ENCODE measurements around the gene VASP. TPM values are rescaled to one million over a fixed set of nuclear protein-coding genes. Genes with fewer than 3 reads are reported as not detected.

VASP gene
- total and polyA plus RNA-seq, 9 of the 15 experiments (the other 6 are each of a cell fraction or from before 2014, with no cell fraction given) = 16.7 to 261 (median 112) TPM

DNA sequence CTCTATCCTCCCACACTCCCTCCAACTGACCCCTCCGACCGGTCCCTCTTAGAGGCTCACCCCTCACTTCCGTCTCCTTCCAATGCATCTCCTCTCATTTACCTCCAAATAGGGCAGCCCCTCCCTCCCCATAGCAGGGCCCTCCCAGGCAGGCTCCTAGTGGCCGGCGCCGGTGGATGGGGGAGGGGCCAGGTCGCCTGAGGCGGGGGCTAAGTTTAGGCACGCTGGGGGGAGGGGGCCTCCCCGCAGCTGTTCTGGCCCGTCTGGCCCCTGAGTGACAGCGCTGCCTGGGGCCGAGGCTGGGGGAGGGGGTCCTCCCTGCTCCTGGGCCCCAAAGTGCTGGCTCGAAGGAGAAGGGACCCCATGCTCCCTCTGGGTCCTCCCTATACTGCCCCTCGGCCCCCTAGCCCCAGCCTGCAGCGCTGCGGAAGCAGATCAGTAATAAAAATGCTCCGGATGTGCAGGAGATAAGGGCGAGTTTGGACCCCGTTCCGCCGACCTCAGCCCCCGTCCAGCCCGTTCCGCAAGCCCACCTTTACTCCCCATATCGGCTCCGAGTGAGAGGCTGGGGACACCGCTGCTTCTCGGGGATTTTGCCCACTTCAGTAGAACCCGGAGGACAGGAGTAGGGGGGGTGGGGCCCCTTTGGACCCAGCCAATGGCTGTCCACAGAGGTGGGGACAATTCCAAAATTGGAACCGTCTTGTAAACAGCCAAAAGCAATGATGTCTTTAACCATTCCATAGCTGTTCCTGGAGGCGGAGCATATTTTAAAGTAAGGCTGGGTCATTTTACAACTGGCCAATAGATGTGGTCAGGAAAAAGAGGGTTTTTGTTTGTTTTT, 14.4 kb upstream of the VASP start (continued):
- TF ChIP-seq ZBTB17 (CRISPR knock-in tag; IDR thresholded peaks at IDR 0.05) (peak; percentile 69), SMARCE1 (IDR thresholded peaks at IDR 0.05) (peak; percentile 37; the same call in 1 of the 2 replicates), NR2C2 (CRISPR knock-in tag; IDR thresholded peaks at IDR 0.05) (no peak; the same call in 1 of the 2 replicates), NR2C2 (tag; IDR thresholded peaks at IDR 0.05) (peak; percentile 76; the same call in 1 of the 2 replicates), NCOA1 (IDR thresholded peaks at IDR 0.05; ENCODE audit: low read depth) (no peak), ZNF224 (CRISPR knock-in tag; IDR thresholded peaks at IDR 0.05) (no peak), POLR2G (IDR thresholded peaks at IDR 0.05; ENCODE audit: low read depth, low read length) (peak; percentile 81), LEF1 (IDR thresholded peaks at IDR 0.05) (peak; percentile 69), MTA1 (IDR thresholded peaks at IDR 0.05; ENCODE audit: borderline replicate concordance) (no peak), SMAD2 (IDR thresholded peaks at IDR 0.05; ENCODE audit: low read depth, low read length) (no peak), SMC3 (conservative IDR thresholded peaks at IDR 0.05; ENCODE audit: insufficient read depth, low read depth, low read length) (no peak), FOXK1 (CRISPR knock-in tag; IDR thresholded peaks at IDR 0.05; ENCODE audit: borderline replicate concordance) (no peak), WHSC1 (IDR thresholded peaks at IDR 0.05; ENCODE audit: low read length) (no peak), ZNF586 (CRISPR knock-in tag; conservative IDR thresholded peaks at IDR 0.05) (no peak), KLF10 (CRISPR knock-in tag; IDR thresholded peaks at IDR 0.05) (no peak)
- TF ChIP-seq, protein P1, sequence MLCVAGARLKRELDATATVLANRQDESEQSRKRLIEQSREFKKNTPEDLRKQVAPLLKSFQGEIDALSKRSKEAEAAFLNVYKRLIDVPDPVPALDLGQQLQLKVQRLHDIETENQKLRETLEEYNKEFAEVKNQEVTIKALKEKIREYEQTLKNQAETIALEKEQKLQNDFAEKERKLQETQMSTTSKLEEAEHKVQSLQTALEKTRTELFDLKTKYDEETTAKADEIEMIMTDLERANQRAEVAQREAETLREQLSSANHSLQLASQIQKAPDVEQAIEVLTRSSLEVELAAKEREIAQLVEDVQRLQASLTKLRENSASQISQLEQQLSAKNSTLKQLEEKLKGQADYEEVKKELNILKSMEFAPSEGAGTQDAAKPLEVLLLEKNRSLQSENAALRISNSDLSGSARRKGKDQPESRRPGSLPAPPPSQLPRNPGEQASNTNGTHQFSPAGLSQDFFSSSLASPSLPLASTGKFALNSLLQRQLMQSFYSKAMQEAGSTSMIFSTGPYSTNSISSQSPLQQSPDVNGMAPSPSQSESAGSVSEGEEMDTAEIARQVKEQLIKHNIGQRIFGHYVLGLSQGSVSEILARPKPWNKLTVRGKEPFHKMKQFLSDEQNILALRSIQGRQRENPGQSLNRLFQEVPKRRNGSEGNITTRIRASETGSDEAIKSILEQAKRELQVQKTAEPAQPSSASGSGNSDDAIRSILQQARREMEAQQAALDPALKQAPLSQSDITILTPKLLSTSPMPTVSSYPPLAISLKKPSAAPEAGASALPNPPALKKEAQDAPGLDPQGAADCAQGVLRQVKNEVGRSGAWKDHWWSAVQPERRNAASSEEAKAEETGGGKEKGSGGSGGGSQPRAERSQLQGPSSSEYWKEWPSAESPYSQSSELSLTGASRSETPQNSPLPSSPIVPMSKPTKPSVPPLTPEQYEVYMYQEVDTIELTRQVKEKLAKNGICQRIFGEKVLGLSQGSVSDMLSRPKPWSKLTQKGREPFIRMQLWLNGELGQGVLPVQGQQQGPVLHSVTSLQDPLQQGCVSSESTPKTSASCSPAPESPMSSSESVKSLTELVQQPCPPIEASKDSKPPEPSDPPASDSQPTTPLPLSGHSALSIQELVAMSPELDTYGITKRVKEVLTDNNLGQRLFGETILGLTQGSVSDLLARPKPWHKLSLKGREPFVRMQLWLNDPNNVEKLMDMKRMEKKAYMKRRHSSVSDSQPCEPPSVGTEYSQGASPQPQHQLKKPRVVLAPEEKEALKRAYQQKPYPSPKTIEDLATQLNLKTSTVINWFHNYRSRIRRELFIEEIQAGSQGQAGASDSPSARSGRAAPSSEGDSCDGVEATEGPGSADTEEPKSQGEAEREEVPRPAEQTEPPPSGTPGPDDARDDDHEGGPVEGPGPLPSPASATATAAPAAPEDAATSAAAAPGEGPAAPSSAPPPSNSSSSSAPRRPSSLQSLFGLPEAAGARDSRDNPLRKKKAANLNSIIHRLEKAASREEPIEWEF (CRISPR knock-in tag; IDR thresholded peaks at IDR 0.05) = no peak
- TF ChIP-seq, protein P2, sequence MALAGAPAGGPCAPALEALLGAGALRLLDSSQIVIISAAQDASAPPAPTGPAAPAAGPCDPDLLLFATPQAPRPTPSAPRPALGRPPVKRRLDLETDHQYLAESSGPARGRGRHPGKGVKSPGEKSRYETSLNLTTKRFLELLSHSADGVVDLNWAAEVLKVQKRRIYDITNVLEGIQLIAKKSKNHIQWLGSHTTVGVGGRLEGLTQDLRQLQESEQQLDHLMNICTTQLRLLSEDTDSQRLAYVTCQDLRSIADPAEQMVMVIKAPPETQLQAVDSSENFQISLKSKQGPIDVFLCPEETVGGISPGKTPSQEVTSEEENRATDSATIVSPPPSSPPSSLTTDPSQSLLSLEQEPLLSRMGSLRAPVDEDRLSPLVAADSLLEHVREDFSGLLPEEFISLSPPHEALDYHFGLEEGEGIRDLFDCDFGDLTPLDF (CRISPR knock-in tag; IDR thresholded peaks at IDR 0.05) = no peak
- TF ChIP-seq, protein P3, sequence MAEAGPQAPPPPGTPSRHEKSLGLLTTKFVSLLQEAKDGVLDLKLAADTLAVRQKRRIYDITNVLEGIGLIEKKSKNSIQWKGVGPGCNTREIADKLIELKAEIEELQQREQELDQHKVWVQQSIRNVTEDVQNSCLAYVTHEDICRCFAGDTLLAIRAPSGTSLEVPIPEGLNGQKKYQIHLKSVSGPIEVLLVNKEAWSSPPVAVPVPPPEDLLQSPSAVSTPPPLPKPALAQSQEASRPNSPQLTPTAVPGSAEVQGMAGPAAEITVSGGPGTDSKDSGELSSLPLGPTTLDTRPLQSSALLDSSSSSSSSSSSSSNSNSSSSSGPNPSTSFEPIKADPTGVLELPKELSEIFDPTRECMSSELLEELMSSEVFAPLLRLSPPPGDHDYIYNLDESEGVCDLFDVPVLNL (CRISPR knock-in tag; IDR thresholded peaks at IDR 0.05; ENCODE audit: low read depth) = no peak

All from K562 (cell line).